NCI-H510A (cell line): Measurements from ENCODE around the gene KAT7.

Source experiments
- DNase-seq: peaks from one replicate; lab custom pipeline; 2025; lab: John Stamatoyannopoulos, UW

KAT7 gene

GRCh38 chr17:49842846-49843245 lies 54.4 kb downstream of the KAT7 start:
- DNase-seq = no peak

GRCh38 chr17:49843774-49844350 lies 55.4 kb downstream of the KAT7 start:
- DNase-seq = no peak

DNA sequence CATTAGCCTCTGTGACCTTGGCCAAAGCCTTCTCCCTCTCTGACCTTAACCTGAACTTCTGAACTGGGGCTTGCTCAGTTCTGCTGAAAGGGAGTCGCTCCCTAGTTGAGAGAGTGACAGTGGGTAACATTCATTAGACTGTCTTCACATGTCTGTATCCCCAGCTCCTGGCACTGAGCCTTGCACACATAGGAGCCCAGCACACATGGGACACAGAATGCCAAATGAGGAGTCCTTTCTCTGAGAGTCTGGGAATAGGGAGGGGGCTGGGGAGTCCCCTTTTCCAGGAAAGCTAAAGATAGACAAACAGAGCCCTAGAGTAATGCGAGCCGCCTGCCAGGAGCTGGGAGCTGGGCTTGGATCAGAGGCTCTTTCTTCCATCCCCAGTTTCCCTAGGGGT lies 56.8 kb downstream of the KAT7 start:
- no peak for DNase-seq

DNA sequence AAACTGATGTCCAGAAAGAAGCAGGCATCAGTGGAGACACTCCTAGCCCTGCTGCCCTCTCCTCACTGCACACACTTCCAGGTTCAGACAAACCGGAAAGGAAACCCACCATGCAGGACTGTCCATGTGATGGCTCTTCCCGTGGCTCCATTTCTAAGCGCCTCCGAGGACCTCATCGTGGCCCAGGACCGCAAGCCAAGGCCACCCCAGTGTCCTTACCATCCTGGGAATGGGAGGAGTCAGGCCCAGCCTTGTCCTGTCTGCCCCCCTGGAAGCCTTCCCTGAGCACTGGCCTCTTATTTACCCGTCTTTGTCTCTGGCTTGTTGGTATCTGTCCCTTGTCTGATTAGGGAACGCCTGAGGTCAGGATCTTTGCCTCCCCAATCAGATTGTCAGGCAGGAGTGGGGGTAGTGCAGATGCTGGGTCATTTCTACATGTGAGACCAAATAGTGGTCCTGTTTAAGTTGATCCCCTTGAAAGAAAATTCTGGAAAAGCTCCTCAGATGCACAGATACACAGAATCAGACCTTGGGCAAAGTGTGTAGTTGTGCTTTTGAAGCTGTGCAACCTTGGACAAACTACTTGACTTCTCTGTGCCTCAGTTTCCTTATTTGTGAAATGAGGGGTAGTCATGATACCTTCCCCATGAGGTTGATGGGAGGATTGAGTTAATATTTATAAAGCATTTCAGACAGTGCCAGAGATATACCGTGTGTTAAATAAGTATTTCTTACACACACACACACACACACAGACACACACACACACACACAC lies 58.6 kb downstream of the KAT7 start:
- no peak for DNase-seq

GRCh38 chr17:49848019-49848473 lies 59.6 kb downstream of the KAT7 start, which contains the start of gene TAC4:
TSS of gene TAC4 (minus strand) at chr17:49848069. CDS start at chr17:49848017, 52 bp downstream.
- DNase-seq = no peak

DNA sequence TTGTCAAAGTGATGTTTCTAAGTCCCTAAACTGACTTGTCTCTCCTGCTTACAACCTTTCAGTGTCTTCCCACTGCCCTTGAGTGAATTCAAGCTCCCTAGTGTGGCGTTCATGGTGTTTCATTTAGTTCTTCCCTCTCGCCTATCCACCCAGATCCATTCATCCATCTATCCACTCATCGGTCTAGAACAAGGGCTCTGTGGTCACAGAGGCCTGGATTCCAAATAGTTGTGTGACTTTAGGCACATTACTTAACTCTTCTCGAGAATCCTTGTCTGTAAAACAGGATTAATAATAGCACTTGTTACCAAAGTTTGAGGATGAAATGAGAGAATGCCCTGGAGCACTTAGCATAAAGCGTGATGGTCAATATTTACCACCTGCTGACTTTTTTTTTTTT lies 60.3 kb downstream of the KAT7 start:
- no peak for DNase-seq

GRCh38 chr17:49850218-49850610 lies 61.7 kb downstream of the KAT7 start:
- no peak for DNase-seq

DNA sequence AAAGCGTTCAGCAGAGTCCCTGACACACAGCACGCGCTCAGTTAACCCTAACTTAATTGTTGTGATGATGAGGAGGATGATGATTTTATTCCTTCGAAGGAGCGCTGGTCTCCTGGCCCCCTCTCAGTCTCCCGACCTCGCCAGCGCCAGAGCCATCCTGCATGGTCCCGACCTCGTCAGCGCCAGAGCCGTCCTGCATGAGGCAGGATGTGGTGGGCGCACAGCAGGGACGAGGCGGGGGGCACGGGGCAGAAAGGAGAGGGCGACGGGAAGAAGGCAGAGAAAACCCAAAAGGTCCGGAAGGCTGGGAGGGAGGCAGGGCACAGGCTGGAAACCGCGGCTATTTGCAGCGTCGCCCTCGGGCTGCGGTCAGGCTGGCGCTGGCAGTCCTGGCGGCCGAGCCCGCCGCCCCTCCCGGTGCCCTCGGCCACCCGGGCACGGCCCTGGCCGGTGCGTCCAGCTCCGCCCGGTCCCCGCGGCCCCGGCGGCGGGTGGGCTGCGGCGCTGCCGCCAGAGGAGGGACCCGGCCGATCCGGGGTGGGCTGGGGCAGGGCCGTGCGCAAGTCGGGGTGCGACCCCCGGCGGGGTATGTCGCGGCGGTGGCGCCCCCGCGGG lies 62.4 kb downstream of the KAT7 start:
- no peak for DNase-seq

DNA sequence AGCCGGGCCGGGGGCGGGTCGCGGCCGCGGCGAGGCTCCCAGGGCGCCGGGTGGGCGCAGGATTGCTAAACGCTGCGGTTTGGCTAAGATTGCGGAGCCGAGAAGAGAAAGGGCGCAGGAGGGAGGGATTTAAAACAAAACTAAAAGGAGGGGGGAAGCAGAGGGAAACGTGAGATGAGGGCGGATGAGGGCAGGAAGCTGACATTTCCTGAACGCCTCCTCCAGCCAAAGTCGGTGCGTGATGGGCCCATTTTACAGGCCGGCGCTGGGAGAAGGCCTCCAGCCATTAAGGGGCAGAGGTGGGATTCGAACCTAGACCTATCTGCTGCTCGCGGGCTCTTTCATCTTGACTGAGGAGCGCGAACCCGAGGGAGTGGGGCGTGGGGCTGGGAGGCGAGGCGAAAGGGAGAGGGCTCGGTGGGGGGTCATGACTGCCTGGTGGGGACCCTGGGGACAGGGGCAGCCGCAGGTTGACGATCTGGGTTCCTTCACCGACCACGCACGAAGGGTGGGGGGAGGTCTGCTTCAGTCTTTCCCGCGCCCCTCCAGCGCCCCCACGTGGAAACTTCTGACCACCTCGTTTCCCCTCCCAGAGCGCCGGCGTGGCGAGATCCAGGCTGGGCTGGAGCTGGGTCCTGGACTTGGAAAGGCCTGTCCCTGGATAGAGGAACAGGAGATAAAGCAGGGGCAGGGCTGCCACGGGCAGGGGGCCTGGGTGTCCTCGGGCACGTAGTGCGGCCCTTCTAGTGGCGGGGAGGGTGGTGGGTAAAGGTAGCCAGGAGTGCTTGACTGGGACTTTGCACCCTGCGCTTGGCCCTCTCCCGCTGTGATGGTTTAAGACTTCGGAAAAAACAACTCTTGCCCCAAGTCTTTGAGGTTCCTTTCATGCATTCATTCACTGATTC lies 63.2 kb downstream of the KAT7 start:
- DNase-seq = no peak

GRCh38 chr17:49853470-49854015 lies 65.1 kb downstream of the KAT7 start:
- DNase-seq = no peak

GRCh38 chr17:49854126-49854525 lies 65.6 kb downstream of the KAT7 start:
- DNase-seq = no peak

DNA sequence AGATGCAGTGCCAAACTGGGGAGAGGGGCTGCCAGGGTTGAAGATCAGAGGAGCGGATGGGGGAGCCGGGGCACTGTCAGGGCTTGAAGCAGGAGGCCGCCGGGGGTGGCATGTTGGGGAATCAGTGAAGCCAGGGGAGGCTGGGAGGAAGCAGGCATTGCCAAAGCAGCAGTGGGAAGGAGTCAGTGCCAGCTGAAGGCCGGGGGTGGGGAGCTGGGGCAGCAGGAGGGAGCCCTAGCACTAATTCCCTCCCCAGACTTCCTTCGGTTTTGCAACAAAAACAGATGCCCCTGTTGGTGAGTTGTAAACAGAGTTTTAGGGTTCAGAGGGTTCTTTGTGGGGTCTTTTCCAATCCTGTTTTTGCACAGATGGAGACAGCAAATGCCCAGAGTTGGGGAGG lies 70.3 kb downstream of the KAT7 start:
- DNase-seq = no peak

DNA sequence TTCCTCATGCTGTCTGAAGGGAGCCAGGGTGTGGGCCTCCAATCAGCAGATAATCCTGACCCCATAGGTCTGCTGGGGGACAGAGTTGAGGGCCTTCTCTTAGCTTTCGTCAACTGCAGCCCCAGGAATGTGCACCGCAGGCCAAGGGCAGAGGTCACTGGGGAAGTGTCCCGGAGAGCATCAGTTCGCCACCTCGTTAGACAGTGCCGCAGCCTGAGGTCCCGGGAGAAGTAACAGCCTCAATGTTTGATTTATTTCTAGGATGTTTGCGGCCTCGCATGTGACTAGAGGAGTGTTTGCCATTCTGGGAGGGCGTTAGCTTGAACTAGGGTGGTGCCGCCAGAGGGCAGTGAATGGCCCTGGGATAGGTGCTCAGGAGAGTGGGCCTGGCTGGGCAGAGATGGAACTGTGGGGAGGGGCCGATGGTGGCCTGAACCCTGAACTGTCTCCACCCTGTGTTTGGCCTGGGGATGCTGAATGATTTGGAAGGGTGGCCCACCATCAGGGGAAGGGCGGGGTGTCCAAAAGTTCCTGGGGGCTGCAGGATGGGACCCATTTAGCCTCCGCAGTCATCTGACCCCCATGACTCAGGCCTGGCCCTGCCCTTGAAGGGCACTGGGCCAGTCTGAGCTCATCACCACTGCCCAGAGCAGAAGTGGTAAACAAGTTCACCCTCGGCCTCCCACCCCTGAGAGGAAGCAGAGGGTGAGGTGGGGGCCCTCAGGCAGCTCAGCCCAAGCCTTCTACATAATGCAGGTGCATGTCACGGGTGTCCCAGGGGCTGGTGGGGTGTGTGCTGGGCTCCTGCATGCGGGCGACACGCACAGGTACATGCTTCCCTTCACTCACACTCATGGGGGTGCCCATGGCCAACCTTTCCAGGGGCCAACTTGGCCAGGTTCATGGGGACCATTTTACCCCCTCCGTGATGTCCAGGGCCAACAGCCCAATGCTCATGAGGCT lies 71.8 kb downstream of the KAT7 start:
- peak; percentile 50 for DNase-seq

GRCh38 chr17:49861150-49861884 lies 72.8 kb downstream of the KAT7 start:
- no peak for DNase-seq

GRCh38 chr17:49862781-49863331 lies 74.4 kb downstream of the KAT7 start:
- DNase-seq = no peak

DNA sequence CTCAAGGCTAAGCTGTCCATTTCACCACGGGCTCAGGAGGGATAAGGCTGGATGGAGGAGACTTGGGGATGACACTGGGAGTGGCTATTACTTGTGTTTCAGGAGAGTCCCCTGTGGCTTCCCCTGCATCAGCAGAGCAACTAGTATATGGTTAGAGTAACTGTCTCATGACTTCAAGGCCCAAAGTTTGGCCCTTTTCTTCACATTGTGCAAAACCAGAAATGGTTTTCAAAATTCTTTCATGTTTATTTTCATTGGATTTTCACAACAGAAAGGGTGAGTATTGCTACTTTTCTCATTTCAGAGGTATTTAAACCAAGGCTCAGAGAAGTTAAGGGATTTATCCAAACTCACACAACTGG lies 77.5 kb downstream of the KAT7 start:
- DNase-seq = no peak

DNA sequence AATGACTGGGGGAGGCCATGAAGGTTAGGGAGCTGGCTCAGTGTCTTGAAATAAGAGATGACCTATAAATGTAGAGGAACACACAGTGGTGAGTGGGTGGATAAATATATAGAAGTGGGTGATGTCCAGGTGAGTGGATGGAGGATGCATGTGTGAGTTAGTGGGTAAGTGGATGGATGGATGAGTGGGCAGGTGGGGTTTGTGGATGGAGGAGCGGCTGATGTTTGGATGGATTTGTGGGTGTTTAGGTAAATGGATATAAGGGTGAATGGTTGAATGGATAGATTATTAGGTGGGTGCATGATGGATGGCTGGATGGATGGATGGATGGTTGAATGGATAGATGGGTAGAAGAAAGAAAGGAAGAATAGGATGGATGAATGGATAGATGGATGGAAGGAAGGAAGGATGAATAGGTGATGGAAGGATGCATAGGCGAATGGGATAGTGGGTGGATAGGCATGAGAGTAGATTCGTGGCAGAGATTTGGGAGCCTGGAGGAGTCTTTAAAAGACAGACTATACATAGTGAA lies 78.5 kb downstream of the KAT7 start:
- no peak for DNase-seq

- no peak for DNase-seq
Observed at GRCh38 chr17:49869038-49869374, 80.5 kb downstream of the KAT7 start.

GRCh38 chr17:49870298-49870697 lies 81.8 kb downstream of the KAT7 start:
- DNase-seq = no peak

DNA sequence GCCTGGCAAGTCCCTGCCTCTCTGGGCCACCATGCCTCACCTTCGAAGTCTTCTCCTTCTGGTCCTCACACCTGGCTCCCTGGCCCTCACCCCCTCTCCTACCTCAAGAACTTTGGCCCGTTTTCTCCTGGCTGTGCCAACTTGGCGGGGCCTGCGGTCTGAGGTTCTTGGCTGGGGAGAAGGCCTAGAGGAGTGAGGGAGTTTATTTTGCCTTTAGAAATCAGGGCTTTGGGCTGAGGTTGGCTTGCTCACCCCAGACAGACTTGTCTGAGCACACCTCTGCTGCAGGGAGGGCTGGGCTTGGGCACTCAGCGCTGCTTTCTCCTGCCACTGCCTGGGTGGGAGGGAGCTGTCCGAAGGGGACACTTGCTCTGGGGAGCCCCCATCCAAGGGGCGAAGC lies 82.7 kb downstream of the KAT7 start:
- no peak for DNase-seq
